ENCODE results near the gene RNGTT.

Gene RNGTT

DNA sequence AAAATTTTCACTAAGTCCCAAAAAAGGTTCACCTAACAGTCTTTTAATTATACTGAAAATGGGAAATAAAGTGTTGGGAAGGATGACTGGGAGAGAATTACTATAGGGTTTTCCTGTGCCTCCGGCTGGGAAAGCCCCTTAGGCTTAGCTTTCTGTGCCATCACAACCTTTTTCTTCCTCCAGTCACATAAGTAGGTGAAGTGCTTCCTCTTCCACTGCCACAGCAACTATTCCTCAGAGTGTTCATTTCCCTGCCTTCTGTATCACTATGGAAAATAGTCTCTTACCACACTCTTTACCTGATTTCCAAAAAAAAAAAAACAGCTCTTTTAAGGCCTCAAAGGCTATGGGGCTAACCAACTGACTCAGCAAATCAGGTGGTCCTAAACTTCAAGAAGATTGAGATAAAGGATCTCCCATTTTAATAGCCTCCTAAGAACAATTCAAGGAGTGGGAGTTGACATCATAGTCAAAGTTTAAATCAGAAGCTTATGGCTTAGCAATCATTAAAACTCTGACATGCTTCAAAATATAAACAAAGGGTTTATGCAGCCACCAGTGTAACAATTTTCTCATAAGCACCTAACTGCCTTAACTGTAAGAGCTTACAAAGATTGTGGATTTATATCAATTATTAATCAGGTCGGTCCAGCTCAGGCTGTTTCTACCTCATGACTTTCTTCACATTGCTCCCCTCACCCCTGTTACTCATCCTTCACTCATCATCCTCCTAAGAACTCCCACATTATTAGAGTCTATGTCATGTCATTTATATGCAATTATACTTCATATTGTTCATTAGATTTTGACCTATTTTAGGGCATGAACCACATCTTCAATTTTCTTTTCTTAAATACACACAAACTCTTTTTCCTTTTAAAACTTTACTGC, 95.3 kb downstream of the RNGTT start:
- H3K4me3 ChIP-seq (ENCODE audit: low read depth, low read length), result no peak overlapping the region
- TF ChIP-seq, protein P1, sequence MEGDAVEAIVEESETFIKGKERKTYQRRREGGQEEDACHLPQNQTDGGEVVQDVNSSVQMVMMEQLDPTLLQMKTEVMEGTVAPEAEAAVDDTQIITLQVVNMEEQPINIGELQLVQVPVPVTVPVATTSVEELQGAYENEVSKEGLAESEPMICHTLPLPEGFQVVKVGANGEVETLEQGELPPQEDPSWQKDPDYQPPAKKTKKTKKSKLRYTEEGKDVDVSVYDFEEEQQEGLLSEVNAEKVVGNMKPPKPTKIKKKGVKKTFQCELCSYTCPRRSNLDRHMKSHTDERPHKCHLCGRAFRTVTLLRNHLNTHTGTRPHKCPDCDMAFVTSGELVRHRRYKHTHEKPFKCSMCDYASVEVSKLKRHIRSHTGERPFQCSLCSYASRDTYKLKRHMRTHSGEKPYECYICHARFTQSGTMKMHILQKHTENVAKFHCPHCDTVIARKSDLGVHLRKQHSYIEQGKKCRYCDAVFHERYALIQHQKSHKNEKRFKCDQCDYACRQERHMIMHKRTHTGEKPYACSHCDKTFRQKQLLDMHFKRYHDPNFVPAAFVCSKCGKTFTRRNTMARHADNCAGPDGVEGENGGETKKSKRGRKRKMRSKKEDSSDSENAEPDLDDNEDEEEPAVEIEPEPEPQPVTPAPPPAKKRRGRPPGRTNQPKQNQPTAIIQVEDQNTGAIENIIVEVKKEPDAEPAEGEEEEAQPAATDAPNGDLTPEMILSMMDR (IDR thresholded peaks at IDR 0.05; ENCODE audit: low read depth, low read length), result no peak
- TF ChIP-seq POLR2A (IDR thresholded peaks at IDR 0.05; ENCODE audit: extremely low read depth, insufficient read length) (no peak), MYC (IDR thresholded peaks at IDR 0.05; ENCODE audit: low read depth, low read length) (no peak)
- TF ChIP-seq, protein P2, sequence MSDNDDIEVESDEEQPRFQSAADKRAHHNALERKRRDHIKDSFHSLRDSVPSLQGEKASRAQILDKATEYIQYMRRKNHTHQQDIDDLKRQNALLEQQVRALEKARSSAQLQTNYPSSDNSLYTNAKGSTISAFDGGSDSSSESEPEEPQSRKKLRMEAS (IDR thresholded peaks at IDR 0.05; ENCODE audit: low read depth, low read length), result no peak
- no peak for DNase-seq (ENCODE audit: low read depth)

DNA sequence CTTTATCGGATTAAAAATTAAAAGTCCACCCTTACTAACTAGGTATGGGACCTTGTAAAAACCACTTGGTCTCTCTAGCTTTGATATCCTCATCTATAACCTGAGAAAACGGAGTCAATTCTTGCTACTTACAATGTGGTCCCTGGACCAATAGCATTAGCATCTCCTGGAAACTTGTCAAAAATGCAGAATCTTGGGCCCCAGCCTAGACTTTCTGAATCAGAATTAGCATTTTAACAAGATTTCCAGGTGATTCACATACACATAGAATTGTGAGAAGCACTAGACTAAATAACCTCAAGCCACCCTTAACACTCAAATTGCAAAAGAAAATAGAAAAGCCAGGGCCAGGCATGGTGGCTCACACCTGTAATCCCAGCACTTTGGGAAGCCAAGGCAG, 96.6 kb downstream of the RNGTT start:
- DNase-seq (ENCODE audit: low read depth), result no peak
- TF ChIP-seq, protein P1 (IDR thresholded peaks at IDR 0.05; ENCODE audit: low read depth, low read length), result no peak
- TF ChIP-seq, protein P2 (IDR thresholded peaks at IDR 0.05; ENCODE audit: low read depth, low read length), result no peak
- TF ChIP-seq MYC (IDR thresholded peaks at IDR 0.05; ENCODE audit: low read depth, low read length) (no peak), POLR2A (IDR thresholded peaks at IDR 0.05; ENCODE audit: extremely low read depth, insufficient read length) (no peak)
- H3K4me3 ChIP-seq (ENCODE audit: low read depth, low read length), result no peak overlapping the region

DNA sequence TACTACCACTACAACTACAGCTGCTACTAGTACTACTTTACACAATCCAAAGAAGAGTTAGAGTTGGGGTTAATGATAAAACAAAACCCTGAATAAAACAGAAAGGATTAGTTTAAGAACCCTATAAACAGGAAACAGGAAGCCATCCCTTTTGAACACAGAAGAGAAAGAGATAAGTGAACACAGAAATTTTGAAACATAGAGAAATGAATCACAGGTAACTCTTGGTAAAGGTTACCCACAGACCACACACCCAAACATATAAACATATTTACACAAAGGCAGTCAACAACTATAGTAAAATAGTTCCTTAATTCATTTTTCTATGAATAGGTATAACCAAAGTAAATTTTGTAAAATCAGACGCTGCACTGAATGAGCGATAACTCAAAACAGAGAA, 98.1 kb downstream of the RNGTT start:
- no peak for DNase-seq (ENCODE audit: low read depth)
- H3K4me3 ChIP-seq (ENCODE audit: low read depth, low read length), result no peak overlapping the region
- no peak for TF ChIP-seq MYC (IDR thresholded peaks at IDR 0.05; ENCODE audit: low read depth, low read length)
- TF ChIP-seq, protein P1 (IDR thresholded peaks at IDR 0.05; ENCODE audit: low read depth, low read length), result no peak
- TF ChIP-seq POLR2A (IDR thresholded peaks at IDR 0.05; ENCODE audit: extremely low read depth, insufficient read length), result no peak
- TF ChIP-seq, protein P2 (IDR thresholded peaks at IDR 0.05; ENCODE audit: low read depth, low read length), result no peak

DNA sequence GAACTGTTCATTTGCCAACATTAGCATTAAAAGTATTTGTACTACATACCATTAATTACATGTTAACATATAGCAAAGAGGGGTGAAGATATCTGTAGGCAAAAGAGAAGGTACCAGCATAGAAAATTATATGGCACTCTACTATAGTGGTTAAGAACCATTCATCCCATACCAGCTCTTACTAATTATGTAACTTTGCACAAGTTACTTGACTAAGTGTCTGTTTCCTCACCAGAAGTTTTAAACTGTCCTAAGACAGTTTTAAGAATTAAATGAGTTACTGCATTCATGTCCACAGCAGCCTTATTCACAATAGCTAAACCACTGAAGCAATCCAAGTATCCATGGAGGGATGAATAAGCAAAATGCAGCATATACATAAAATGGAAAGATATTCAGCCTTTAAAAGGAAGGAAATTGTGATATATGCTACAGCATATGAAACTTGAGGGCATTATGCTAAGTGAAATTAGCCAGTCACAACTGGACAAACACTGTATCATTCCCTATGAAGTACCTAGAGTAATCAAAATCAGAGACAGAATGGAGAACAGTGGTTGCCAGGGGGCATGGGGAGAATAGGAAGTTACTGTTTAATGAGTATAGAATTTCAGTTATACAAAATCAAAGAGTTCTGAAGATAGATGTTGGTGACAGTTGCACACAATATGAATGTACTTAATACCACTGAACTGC, 98.9 kb downstream of the RNGTT start:
- DNase-seq (ENCODE audit: low read depth), result no peak

DNA sequence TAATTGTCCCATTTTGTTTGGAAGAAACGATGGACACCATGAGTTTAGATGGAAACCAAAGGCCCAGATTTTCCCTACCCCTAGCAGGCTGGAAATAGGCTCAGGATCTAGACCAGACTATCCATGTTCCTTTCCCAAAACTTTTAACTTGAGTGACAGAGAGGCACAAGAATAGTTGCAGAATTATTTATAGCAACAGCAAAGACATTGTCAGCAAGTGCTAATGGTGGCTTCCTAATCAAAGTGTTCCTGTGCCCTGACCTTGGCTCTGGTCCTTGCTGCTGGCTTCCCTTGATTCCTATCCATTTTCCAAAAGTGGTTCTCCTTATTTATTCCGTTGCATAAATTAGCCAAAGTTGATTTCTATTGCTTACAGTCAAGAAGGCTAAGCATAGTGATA, 103.1 kb downstream of the RNGTT start:
- DNase-seq (ENCODE audit: low read depth), result no peak
- TF ChIP-seq POLR2A (IDR thresholded peaks at IDR 0.05; ENCODE audit: extremely low read depth, insufficient read length) (no peak), MYC (IDR thresholded peaks at IDR 0.05; ENCODE audit: low read depth, low read length) (no peak)
- TF ChIP-seq, protein P1 (IDR thresholded peaks at IDR 0.05; ENCODE audit: low read depth, low read length), result no peak
- TF ChIP-seq, protein P2 (IDR thresholded peaks at IDR 0.05; ENCODE audit: low read depth, low read length), result no peak
- H3K4me3 ChIP-seq (ENCODE audit: low read depth, low read length), result no peak overlapping the region

More for the DNA sequence above, 98.9 kb downstream of the RNGTT start:
- no peak overlapping the region for H3K4me3 ChIP-seq (ENCODE audit: low read depth, low read length)
- TF ChIP-seq POLR2A (IDR thresholded peaks at IDR 0.05; ENCODE audit: extremely low read depth, insufficient read length), result no peak

DNA sequence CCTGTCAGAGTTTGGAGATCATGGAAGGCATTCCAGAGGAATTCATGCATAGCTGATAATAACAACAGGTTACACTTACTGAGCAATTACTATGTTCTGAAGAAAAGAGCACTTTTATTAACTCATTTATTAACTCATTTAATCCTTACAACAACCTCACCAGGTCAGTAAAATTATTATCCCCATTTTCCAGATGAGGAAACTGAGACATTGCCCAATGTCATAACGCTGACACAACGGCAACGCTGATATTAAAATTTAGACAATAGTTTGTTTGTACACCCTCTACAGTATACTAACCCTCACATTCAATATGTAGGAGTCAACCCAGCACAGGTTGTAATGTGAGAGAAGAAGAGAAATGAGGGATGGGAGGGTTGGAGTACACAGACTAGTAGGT, 105.0 kb downstream of the RNGTT start:
- no peak for DNase-seq (ENCODE audit: low read depth)
- H3K4me3 ChIP-seq (ENCODE audit: low read depth, low read length), result no peak overlapping the region
- TF ChIP-seq POLR2A (IDR thresholded peaks at IDR 0.05; ENCODE audit: extremely low read depth, insufficient read length) (no peak), MYC (IDR thresholded peaks at IDR 0.05; ENCODE audit: low read depth, low read length) (no peak)
- TF ChIP-seq, protein P2 (IDR thresholded peaks at IDR 0.05; ENCODE audit: low read depth, low read length), result no peak
- TF ChIP-seq, protein P1 (IDR thresholded peaks at IDR 0.05; ENCODE audit: low read depth, low read length), result no peak

Measured in NB4 (cell line).